HepG2 (cell line): ENCODE results near the gene SATB2. TPM values are rescaled to one million over a fixed set of nuclear protein-coding genes. Genes with fewer than 3 reads are reported as not detected.

Experiments
- ATAC-seq: fragments of 200-7000 bp; cut with Tn5 transposase; 3 replicates; pipeline ENCODE4 v1.9.1; 2020; ENCODE audit warnings: mild to moderate bottlenecking, moderate library complexity
- BruUV-seq: library from RNA; stranded (reverse); fragments of 400-500 nt; replicated peaks from 2 replicates; lab custom pipeline; 2021; lab: Mats Ljungman, UMichigan
- CTCF ChIA-PET: fragments of 300-600 bp; formaldehyde crosslinking; extraction: SDS; loops from one replicate; lab custom pipeline; 2021; ENCODE audit warnings: low total read pairs, inconsistent platforms, low intra/inter-chr PET ratio; lab: Yijun Ruan, JAX
- POLR2A ChIA-PET: fragments of 350-600 bp; sonication (Branson Sonifier 250); formaldehyde crosslinking; loops from one replicate; lab custom pipeline; 2020; ENCODE audit warnings: antibody characterized with exemption, inconsistent platforms; lab: Yijun Ruan, JAX
- DNase-seq: peaks from one replicate; pipeline ENCODE4 v3.0.0-alpha.2; 2015; ENCODE audit warnings: low spot score
- FAIRE-seq: peaks from 3 replicates; lab custom pipeline; 2011; peaks lifted over from hg19 to GRCh38; lab: Jason Lieb, UNC
- H2AFZ ChIP-seq: one replicate; pipeline ENCODE4 v1.6.1; 2011; ENCODE audit warnings: low read length, inconsistent platforms
- H3K27ac ChIP-seq: fragments of 300-600 bp; 3 replicates; pipeline ENCODE4 v1.8.0; 2011; ENCODE audit warnings: mixed run types, mild to moderate bottlenecking, mixed read lengths, low read length, inconsistent platforms; ENCODE audit not compliant: insufficient read depth; ENCODE audit errors: extremely low read length
- H3K27me3 ChIP-seq, 2 experiments: fragments of 200-600 bp in 1 of 2; 2 replicates in 1 of 2; 3 replicates in 1 of 2; pipeline versions ENCODE4 v1.6.0 to v1.8.0; 2011; ENCODE audit warnings: low read length in 2 of 2, mild to moderate bottlenecking in 2 of 2, moderate library complexity in 2 of 2, inconsistent platforms in 1 of 2; ENCODE audit not compliant: insufficient read depth in 2 of 2, control insufficient read depth in 1 of 2
- H3K36me3 ChIP-seq, 2 experiments: fragments of 200-600 bp in 1 of 2; replicated peaks in 1 of 2; 2 replicates in 1 of 2; 3 replicates in 1 of 2; pipeline versions ENCODE4 v1.5.1 to v1.8.0; 2011; ENCODE audit warnings: low read length in 2 of 2, inconsistent platforms in 1 of 2; ENCODE audit not compliant: insufficient read depth in 2 of 2, control insufficient read depth in 1 of 2
- H3K4me1 ChIP-seq: 2 replicates; pipeline ENCODE4 v1.5.1; 2012; ENCODE audit warnings: low read length, inconsistent platforms; ENCODE audit not compliant: insufficient read depth
- H3K4me2 ChIP-seq: 2 replicates; pipeline ENCODE4 v1.6.0; 2011; ENCODE audit warnings: low read depth, low read length, inconsistent platforms
- H3K4me3 ChIP-seq, 3 experiments: fragments of 200-600 bp in 1 of 3; sonication (generic), shearing (Covaris generic) in 1 of 3; replicated peaks in 1 of 3; 2 replicates each; pipeline ENCODE4 v1.5.1; 2011 to 2016; ENCODE audit warnings: low read length in 3 of 3, inconsistent platforms in 2 of 3, low read depth in 2 of 3, mild to moderate bottlenecking in 2 of 3, control low read depth in 1 of 3, mixed read lengths in 1 of 3; ENCODE audit not compliant: insufficient read depth in 1 of 3
- H3K79me2 ChIP-seq: one replicate; pipeline ENCODE4 v1.6.1; 2011; ENCODE audit warnings: low read length, inconsistent platforms; ENCODE audit not compliant: insufficient read depth
- H3K9ac ChIP-seq: 2 replicates; pipeline ENCODE4 v1.6.0; 2011; ENCODE audit warnings: mild to moderate bottlenecking, low read depth, low read length, inconsistent platforms; ENCODE audit not compliant: insufficient read depth
- H3K9me3 ChIP-seq: 2 replicates; pipeline ENCODE4 v1.5.1; 2012; ENCODE audit warnings: mild to moderate bottlenecking, low read length
- H4K20me1 ChIP-seq: 2 replicates; pipeline ENCODE4 v1.6.0; 2011; ENCODE audit warnings: inconsistent platforms, mild to moderate bottlenecking, low read length, moderate library complexity; ENCODE audit not compliant: insufficient read depth
- ATF7 ChIP-seq, 2 experiments: fragments of 450-650 bp in 1 of 2; sonication (generic) in 1 of 2; formaldehyde crosslinking in 1 of 2; IDR thresholded peaks; 2 replicates each; pipeline versions ENCODE4 v1.4.0 to v1.6.1; 2016 to 2020; ENCODE audit warnings: antibody characterized with exemption in 1 of 2, mild to moderate bottlenecking in 1 of 2, missing genetic modification reagents in 1 of 2
- CEBPB ChIP-seq: IDR thresholded peaks from 2 replicates; pipeline ENCODE4 v1.6.1; 2011; ENCODE audit warnings: low read depth, low read length, improper control_type of control experiment, borderline replicate concordance
- FOXO1 ChIP-seq: sonication (generic); formaldehyde crosslinking; IDR thresholded peaks from 2 replicates; pipeline ENCODE4 v1.4.0; 2020; ENCODE audit warnings: missing genetic modification reagents
- NFKBIZ ChIP-seq: IDR thresholded peaks from 2 replicates; pipeline ENCODE4 v1.6.1; 2018; ENCODE audit warnings: missing genetic modification reagents, missing compliant biosample characterization
- TBL1XR1 ChIP-seq: fragments of 150-350 bp; IDR thresholded peaks from 2 replicates; pipeline ENCODE4 v1.6.1; 2014; ENCODE audit warnings: borderline replicate concordance, low read length; ENCODE audit not compliant: partially characterized antibody
- YEATS4 ChIP-seq: sonication (generic); formaldehyde crosslinking; IDR thresholded peaks from 2 replicates; pipeline ENCODE4 v1.4.0; 2020; ENCODE audit warnings: missing genetic modification reagents, borderline replicate concordance
- ZNF382 ChIP-seq: sonication (generic); formaldehyde crosslinking; IDR thresholded peaks from 2 replicates; pipeline ENCODE4 v1.5.0; 2020; ENCODE audit warnings: missing genetic modification reagents, mild to moderate bottlenecking, borderline replicate concordance
- ZNF558 ChIP-seq: sonication (generic); formaldehyde crosslinking; IDR thresholded peaks from 2 replicates; pipeline ENCODE4 v1.9.0; 2022; ENCODE audit warnings: mild to moderate bottlenecking, missing genetic modification reagents, borderline replicate concordance
- WGBS: methylation state at CpG from one replicate; pipeline ENCODE4 v1.1.6; 2017; ENCODE audit warnings: low lambda C conversion rate; 5-methylcytosine and 5-hydroxymethylcytosine counted together
- in situ Hi-C: cut with HindIII; loops from 2 replicates; pipeline ENCODE4 v1.10.0; 2017; ENCODE audit warnings: low pct_unique_long_range_greater_than_20kb; ENCODE audit not compliant: extremely low pct_ligation_motif_present
- intact Hi-C: fragments of 100-400 bp; cut with micrococcal nuclease; formaldehyde crosslinking; loops from one replicate; pipeline ENCODE4 v1.10.0; 2022; ENCODE audit not compliant: unreplicated experiment
- polyA plus RNA-seq, 8 experiments: library from polyadenylated mRNA; depleted of rRNA in 3 of 8; stranded (reverse) in 7 of 8; unstranded in 1 of 8; fragments of >200 nt; fragmentation: Illumina TruSeq in 4 of 8; extraction: Trizol in 4 of 8; gene quantifications; 2 replicates each; pipeline versions ENCODE4 v1.2.1 to v1.2.3, GENCODE V29; 2011 to 2016; ENCODE audit warnings: low read depth in 4 of 8, missing spikeins in 1 of 8, mixed read lengths in 1 of 8; ENCODE audit not compliant: insufficient read depth in 1 of 8
- total RNA-seq, 5 experiments: library from RNA; depleted of rRNA; stranded (reverse); fragments of >200 nt; fragmentation: Illumina TruSeq; extraction: Trizol; gene quantifications; 2 replicates each; pipeline ENCODE4 v1.2.3, GENCODE V29; 2016; ENCODE audit warnings: low read depth in 1 of 5

Gene SATB2
- total and polyA plus RNA-seq, 2 of the 13 experiments (the other 11 are each of a cell fraction or from before 2014, with no cell fraction given), result 2.5 to 5.5 TPM

DNA sequence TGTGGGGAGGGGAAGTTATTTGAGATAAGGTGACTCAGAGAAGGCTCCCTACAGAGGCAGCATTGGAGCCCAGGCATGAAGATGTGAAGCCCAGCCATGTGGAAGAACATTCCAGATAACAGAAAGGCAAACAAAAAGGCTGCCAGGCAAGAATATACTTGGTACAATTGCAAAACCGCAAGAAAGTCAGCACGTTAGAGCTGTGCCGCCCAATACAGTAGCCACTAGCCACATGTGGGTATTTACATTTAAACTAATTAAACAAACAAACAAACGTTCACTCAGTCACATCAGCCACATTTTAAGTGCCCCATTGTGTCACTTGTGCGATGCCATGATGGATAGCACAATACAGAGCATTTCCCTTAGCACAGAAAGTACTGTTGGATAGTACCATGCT, 179.6 kb downstream of the SATB2 start:
- no peak overlapping the region for H3K27ac ChIP-seq

GRCh38 chr2:199273042-199273511, 184.7 kb downstream of the SATB2 start:
- H3K36me3 ChIP-seq, result 0 out of 5 replicates have a peak, but pooled peaks cover 0 to 3% of the 10 kb centered on the region in 2 experiments
- H4K20me1 ChIP-seq, result no peaks in the 10 kb centered on the region
- ATAC-seq, result no peak
- H3K4me2 ChIP-seq, result no peak overlapping the region
- no peak overlapping the region for H3K4me3 ChIP-seq
- no peaks in the 10 kb centered on the region for H3K79me2 ChIP-seq
- no peak for FAIRE-seq
- no peak for DNase-seq
- H3K27ac ChIP-seq, result no peak overlapping the region
- H3K9me3 ChIP-seq, result no peaks in the 10 kb centered on the region
- WGBS, result 13% methylated on average over 1 of the region's 1 CpG
- POLR2A ChIA-PET, result no interaction called here
- H3K9ac ChIP-seq, result no peak overlapping the region
- intact Hi-C loops (no loop called here), in situ Hi-C loops (no loop called here)
- no TSS peak for BruUV-seq
- CTCF ChIA-PET, result no interaction called here
- H3K27me3 ChIP-seq, result no peaks in the 10 kb centered on the region
- H2AFZ ChIP-seq, result no peak overlapping the region
- 0 out of 2 replicates have a peak, but pooled peaks have one; percentile 26 for TF ChIP-seq CEBPB
- no peak for TF ChIP-seq TBL1XR1
- TF ChIP-seq YEATS4 (CRISPR knock-in tag), result no peak
- no peak for TF ChIP-seq ZNF382
- TF ChIP-seq ATF7 (IDR thresholded peaks at IDR 0.05), result peak; percentile 53
- no peak for TF ChIP-seq ATF7 (CRISPR knock-in tag; IDR thresholded peaks at IDR 0.05)
- no peaks in the 10 kb centered on the region for H3K4me1 ChIP-seq

More for the DNA sequence above, 179.6 kb downstream of the SATB2 start:
- no peak overlapping the region for H3K4me2 ChIP-seq
- H3K9ac ChIP-seq, result no peak overlapping the region
- no peaks in the 10 kb centered on the region for H3K9me3 ChIP-seq
- in situ Hi-C loops, result no loop called here
- no peaks in the 10 kb centered on the region for H3K36me3 ChIP-seq
- POLR2A ChIA-PET, result no interaction called here
- 48% methylated on average over 5 of the region's 5 CpGs for WGBS
- no peak for DNase-seq
- TF ChIP-seq NFKBIZ (CRISPR knock-in tag), result no peak
- no peak for TF ChIP-seq FOXO1
- TF ChIP-seq ZNF558, result no peak
- TF ChIP-seq, all 625 proteins: peak for 0
- BruUV-seq, result no TSS peak
- ATAC-seq (no peak), FAIRE-seq (no peak)
- Histone ChIP-seq H3K27me3 (no peaks in the 10 kb centered on the region), H2AFZ (no peak overlapping the region), H4K20me1 (no peaks in the 10 kb centered on the region), H3K4me3 (no peak overlapping the region), H3K79me2 (no peaks in the 10 kb centered on the region), H3K4me1 (no peaks in the 10 kb centered on the region)
- CTCF ChIA-PET, result no interaction called here
- intact Hi-C loops, result no loop called here
